SK-N-SH treated with all-trans-retinoic acid at 6 μM for 48 hours (cell line): ENCODE results near the gene DNAAF5.

Experiments used
- ATAC-seq: fragments of 200-7000 bp; cut with Tn5 transposase; 3 replicates; pipeline ENCODE4 v1.9.1; 2020; ENCODE audit warnings: mild to moderate bottlenecking, moderate library complexity
- ARNTL ChIP-seq: fragments of 450-650 bp; formaldehyde crosslinking; IDR thresholded peaks from 2 replicates; pipeline ENCODE4 v1.5.0; 2020; ENCODE audit warnings: low read depth, mild to moderate bottlenecking, moderate library complexity, borderline replicate concordance
- BACH2 ChIP-seq: fragments of 250-450 bp; sonication (Bioruptor Pico); IDR thresholded peaks from 2 replicates; pipeline ENCODE4 v1.9.0; 2021; ENCODE audit warnings: mild to moderate bottlenecking, borderline replicate concordance
- CREB5 ChIP-seq: fragments of 250-450 bp; sonication (Bioruptor Pico); IDR thresholded peaks from 2 replicates; pipeline ENCODE4 v1.5.1; 2020; ENCODE audit warnings: low read depth, mild to moderate bottlenecking, moderate library complexity
- CSDC2 ChIP-seq: fragments of 250-450 bp; sonication (Bioruptor Pico); IDR thresholded peaks from 2 replicates; pipeline ENCODE4 v1.5.0; 2020; ENCODE audit warnings: mild to moderate bottlenecking, moderate library complexity
- ESRRG ChIP-seq: fragments of 250-450 bp; sonication (Bioruptor Pico); IDR thresholded peaks from 2 replicates; pipeline ENCODE4 v1.6.1; 2021; ENCODE audit warnings: mild to moderate bottlenecking
- GLIS3 ChIP-seq: fragments of 250-450 bp; sonication (Bioruptor Pico); IDR thresholded peaks from 2 replicates; pipeline ENCODE4 v1.5.0; 2020; ENCODE audit warnings: mild to moderate bottlenecking, moderate library complexity
- PATZ1 ChIP-seq: fragments of 250-450 bp; sonication (Bioruptor Pico); IDR thresholded peaks from 2 replicates; pipeline ENCODE4 v1.8.0; 2020; ENCODE audit warnings: mild to moderate bottlenecking, moderate library complexity, borderline replicate concordance
- PPARA ChIP-seq: fragments of 250-450 bp; sonication (Bioruptor Pico); IDR thresholded peaks from 2 replicates; pipeline ENCODE4 v1.5.0; 2020; ENCODE audit warnings: mild to moderate bottlenecking, borderline replicate concordance
- RARB ChIP-seq: fragments of 250-450 bp; sonication (Bioruptor Pico); IDR thresholded peaks from 2 replicates; pipeline ENCODE4 v1.8.0; 2021; ENCODE audit warnings: mild to moderate bottlenecking, moderate library complexity
- SNAI2 ChIP-seq: fragments of 250-450 bp; sonication (Bioruptor Pico); IDR thresholded peaks from 2 replicates; pipeline ENCODE4 v1.5.0; 2020; ENCODE audit warnings: mild to moderate bottlenecking, moderate library complexity
- TOX ChIP-seq: fragments of 250-450 bp; sonication (Bioruptor Pico); IDR thresholded peaks from 2 replicates; pipeline ENCODE4 v1.8.0; 2021; ENCODE audit warnings: mild to moderate bottlenecking, moderate library complexity, borderline replicate concordance
- TSHZ2 ChIP-seq: fragments of 250-450 bp; sonication (Bioruptor Pico); IDR thresholded peaks from 2 replicates; pipeline ENCODE4 v1.5.0; 2020; ENCODE audit warnings: mild to moderate bottlenecking, moderate library complexity
- ZFP3 ChIP-seq: fragments of 250-450 bp; sonication (Bioruptor Pico); IDR thresholded peaks from 2 replicates; pipeline ENCODE4 v1.5.0; 2020; ENCODE audit warnings: mild to moderate bottlenecking, moderate library complexity
- ZFP30 ChIP-seq: fragments of 450-650 bp; formaldehyde crosslinking; IDR thresholded peaks from 2 replicates; pipeline ENCODE4 v1.5.0; 2022; ENCODE audit warnings: mild to moderate bottlenecking, moderate library complexity
- TF ChIP-seq, protein P1 (sequence below): fragments of 250-450 bp; sonication (Bioruptor Pico); IDR thresholded peaks from 2 replicates; pipeline ENCODE4 v1.8.0; 2021; ENCODE audit warnings: low read depth, mild to moderate bottlenecking, moderate library complexity, borderline replicate concordance
- TF ChIP-seq, protein P2 (sequence below): fragments of 250-450 bp; sonication (Bioruptor Pico); IDR thresholded peaks from 2 replicates; pipeline ENCODE4 v1.5.1; 2021; ENCODE audit warnings: mild to moderate bottlenecking, moderate library complexity

The DNAAF5 gene

DNA sequence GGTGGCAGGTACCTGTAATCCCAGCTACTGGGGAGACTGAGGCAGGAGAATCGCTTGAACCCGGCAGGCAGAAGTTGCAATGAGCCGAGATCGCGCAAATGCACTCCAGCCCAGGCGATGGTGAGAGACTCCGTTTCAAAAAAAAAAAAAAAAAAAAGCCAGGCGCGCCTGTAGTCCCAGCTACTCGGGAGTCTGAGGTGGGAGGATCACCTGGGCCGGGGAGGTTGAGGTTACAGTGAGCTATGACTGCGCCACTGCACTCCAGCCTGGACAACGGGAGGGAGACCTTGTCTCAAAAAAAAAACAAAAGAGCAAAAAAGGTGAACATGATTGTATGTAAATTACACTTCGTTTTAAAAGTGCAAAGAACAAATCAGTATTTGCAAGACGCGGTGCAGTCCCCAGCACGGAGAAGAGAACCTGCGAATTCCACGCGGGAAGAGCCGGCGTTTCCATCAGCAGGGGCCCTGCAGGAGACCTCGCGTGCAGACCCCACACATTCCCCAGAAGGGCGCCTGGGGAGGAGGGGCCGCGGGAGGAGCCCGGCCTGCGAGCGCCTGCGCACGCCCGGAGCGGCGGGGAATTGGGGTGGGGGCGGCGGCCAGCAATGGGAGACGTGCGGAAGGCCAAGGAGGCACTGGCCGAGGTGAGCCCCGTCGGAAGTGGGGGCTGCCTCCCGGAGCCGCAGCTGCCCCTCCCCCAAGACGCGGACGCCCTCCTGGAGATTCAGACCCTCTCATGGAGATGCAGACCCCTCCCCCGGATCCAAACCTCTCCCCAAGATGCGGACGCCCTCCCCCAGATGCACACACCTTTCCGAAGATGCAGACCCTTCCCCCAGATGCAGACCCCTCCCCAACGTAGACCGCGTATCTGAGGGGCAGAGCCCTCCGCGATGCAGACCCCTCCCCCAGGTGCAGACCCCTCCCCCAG is 89.1 kb downstream of the DNAAF5 start:
- peak; percentile 12 for ATAC-seq
- TF ChIP-seq PATZ1, result peak; percentile 73; the same call in 1 of the 2 replicates
- TF ChIP-seq, protein P1, sequence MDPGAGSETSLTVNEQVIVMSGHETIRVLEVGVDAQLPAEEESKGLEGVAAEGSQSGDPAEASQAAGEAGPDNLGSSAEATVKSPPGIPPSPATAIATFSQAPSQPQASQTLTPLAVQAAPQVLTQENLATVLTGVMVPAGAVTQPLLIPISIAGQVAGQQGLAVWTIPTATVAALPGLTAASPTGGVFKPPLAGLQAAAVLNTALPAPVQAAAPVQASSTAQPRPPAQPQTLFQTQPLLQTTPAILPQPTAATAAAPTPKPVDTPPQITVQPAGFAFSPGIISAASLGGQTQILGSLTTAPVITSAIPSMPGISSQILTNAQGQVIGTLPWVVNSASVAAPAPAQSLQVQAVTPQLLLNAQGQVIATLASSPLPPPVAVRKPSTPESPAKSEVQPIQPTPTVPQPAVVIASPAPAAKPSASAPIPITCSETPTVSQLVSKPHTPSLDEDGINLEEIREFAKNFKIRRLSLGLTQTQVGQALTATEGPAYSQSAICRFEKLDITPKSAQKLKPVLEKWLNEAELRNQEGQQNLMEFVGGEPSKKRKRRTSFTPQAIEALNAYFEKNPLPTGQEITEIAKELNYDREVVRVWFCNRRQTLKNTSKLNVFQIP (CRISPR knock-in tag), result no peak

DNA sequence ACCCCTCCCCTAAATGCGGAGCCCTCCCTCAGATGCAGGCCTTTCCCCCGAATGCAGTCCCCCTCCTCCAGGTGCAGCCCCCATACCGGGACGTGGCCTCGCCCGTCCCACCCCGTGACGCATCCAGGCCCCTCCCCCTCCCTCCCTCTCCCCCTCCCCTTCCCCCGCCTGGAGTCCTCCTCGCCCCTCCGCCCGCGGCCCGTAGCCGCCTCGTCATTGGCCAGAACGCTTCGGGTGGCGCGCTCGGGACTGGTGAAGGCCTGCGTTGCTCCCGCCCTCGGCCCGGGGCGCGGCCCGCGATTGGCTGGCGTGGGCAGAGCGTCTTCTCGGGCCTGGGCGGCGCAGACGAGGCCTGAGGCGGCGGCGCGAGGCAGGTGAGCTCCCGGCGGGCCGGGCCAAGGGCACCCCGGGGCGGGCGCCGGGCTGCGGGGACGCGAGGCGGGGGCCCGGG is 89.8 kb downstream of the DNAAF5 start:
- peak; percentile 91 for ATAC-seq
- TF ChIP-seq CREB5 (CRISPR knock-in tag) (no peak), TOX (CRISPR knock-in tag) (no peak), TSHZ2 (CRISPR knock-in tag) (no peak), PATZ1 (no peak), BACH2 (CRISPR knock-in tag) (no peak), CSDC2 (CRISPR knock-in tag) (no peak), ARNTL (CRISPR knock-in tag) (no peak), GLIS3 (no peak), ZFP3 (CRISPR knock-in tag) (no peak), SNAI2 (CRISPR knock-in tag) (no peak)
- TF ChIP-seq, protein P2, sequence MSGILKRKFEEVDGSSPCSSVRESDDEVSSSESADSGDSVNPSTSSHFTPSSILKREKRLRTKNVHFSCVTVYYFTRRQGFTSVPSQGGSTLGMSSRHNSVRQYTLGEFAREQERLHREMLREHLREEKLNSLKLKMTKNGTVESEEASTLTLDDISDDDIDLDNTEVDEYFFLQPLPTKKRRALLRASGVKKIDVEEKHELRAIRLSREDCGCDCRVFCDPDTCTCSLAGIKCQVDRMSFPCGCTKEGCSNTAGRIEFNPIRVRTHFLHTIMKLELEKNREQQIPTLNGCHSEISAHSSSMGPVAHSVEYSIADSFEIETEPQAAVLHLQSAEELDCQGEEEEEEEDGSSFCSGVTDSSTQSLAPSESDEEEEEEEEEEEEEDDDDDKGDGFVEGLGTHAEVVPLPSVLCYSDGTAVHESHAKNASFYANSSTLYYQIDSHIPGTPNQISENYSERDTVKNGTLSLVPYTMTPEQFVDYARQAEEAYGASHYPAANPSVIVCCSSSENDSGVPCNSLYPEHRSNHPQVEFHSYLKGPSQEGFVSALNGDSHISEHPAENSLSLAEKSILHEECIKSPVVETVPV (CRISPR knock-in tag), result no peak

DNA sequence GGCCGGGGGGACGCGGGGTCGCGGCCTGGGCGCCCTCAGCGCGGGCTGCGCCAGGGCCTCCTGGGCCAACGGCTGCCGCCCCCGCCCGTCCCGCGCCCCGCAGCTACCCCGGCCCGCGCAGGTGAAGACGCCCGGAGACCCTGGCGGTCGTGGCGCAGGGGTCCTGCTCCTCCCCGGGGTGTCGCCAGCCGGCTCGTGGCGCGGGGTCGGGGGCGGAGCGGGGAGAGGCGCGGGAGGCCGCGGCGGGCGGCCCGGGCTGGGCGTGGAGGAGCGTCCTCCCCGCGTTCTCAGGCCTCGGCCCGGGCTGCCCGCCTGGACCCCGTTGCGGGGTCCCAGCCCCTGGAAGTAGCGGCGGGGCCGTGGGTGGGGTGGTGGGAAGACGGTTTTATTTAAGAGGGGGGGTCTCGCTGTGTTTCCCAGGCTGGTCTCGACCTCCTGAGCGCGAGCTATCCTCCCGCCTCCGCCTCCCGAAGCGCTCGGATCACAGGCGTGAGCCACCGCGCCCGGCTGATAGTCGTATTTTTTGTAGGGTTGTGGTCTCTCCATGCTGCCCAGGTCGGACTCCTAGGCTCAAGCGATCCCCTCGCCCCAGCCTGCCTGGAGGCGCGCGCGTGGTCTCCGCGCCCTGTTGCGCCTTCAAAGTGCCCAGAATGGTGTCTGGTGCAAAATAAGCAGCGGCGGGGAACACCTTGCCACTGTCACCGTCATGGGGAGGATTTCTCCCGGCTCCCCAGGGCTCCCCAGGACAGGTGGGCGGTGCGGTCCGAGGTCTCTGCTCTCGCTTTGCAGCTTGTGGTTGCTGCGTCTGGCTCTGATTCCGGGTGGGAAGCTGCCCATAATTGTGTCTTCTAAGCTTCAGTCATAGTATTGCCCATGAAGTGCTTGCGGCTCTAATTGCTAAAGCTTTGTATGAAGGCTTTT is 90.5 kb downstream of the DNAAF5 start:
- TF ChIP-seq GLIS3 (no peak), TOX (CRISPR knock-in tag) (no peak), ESRRG (CRISPR knock-in tag) (no peak), PPARA (CRISPR knock-in tag) (no peak), ZFP30 (CRISPR knock-in tag) (no peak), RARB (CRISPR knock-in tag) (no peak), ARNTL (CRISPR knock-in tag) (no peak)
- TF ChIP-seq, protein P2 (CRISPR knock-in tag), result no peak
- no peak for ATAC-seq
